H1 (cell line): ENCODE results near the gene ARHGEF12. TPM values are rescaled to one million over a fixed set of nuclear protein-coding genes. Genes with fewer than 3 reads are reported as not detected.

Experiments used
- polyA plus RNA-seq, 7 experiments: library from polyadenylated mRNA; depleted of rRNA in 3 of 7; stranded (reverse) in 5 of 7; unstranded in 2 of 7; fragments of >200 nt in 5 of 7; fragments of 200-250 nt in 2 of 7; gene quantifications; 1 replicate in 5 of 7; 2 replicates in 1 of 7; 4 replicates in 1 of 7; pipeline versions ENCODE4 v1.2.1 to v1.2.3, GENCODE V29; 2011 to 2013; ENCODE audit warnings: missing spikeins in 2 of 7, mixed read lengths in 2 of 7
- total RNA-seq: library from RNA; stranded (reverse); fragmentation: NEBNext Ultra II Directional; extraction: Animal tissue kit (Norgen Biotek cat#: 25700); gene quantifications from 2 replicates; pipeline ENCODE4 v1.2.1, GENCODE V29; 2021
- TF ChIP-seq, protein P1 (sequence below): fragments of 300-600 bp; sonication (generic); IDR thresholded peaks from 2 replicates; pipeline ENCODE4 v1.7.1; 2012; ENCODE audit warnings: low read length, moderate library complexity, mild to moderate bottlenecking, inconsistent platforms; ENCODE audit not compliant: insufficient replicate concordance

ARHGEF12 gene
- total and polyA plus RNA-seq, 2 of the 8 experiments (the other 6 are each of a cell fraction or from before 2014, with no cell fraction given): 5.1 to 33.7 TPM

- TF ChIP-seq, protein P1, sequence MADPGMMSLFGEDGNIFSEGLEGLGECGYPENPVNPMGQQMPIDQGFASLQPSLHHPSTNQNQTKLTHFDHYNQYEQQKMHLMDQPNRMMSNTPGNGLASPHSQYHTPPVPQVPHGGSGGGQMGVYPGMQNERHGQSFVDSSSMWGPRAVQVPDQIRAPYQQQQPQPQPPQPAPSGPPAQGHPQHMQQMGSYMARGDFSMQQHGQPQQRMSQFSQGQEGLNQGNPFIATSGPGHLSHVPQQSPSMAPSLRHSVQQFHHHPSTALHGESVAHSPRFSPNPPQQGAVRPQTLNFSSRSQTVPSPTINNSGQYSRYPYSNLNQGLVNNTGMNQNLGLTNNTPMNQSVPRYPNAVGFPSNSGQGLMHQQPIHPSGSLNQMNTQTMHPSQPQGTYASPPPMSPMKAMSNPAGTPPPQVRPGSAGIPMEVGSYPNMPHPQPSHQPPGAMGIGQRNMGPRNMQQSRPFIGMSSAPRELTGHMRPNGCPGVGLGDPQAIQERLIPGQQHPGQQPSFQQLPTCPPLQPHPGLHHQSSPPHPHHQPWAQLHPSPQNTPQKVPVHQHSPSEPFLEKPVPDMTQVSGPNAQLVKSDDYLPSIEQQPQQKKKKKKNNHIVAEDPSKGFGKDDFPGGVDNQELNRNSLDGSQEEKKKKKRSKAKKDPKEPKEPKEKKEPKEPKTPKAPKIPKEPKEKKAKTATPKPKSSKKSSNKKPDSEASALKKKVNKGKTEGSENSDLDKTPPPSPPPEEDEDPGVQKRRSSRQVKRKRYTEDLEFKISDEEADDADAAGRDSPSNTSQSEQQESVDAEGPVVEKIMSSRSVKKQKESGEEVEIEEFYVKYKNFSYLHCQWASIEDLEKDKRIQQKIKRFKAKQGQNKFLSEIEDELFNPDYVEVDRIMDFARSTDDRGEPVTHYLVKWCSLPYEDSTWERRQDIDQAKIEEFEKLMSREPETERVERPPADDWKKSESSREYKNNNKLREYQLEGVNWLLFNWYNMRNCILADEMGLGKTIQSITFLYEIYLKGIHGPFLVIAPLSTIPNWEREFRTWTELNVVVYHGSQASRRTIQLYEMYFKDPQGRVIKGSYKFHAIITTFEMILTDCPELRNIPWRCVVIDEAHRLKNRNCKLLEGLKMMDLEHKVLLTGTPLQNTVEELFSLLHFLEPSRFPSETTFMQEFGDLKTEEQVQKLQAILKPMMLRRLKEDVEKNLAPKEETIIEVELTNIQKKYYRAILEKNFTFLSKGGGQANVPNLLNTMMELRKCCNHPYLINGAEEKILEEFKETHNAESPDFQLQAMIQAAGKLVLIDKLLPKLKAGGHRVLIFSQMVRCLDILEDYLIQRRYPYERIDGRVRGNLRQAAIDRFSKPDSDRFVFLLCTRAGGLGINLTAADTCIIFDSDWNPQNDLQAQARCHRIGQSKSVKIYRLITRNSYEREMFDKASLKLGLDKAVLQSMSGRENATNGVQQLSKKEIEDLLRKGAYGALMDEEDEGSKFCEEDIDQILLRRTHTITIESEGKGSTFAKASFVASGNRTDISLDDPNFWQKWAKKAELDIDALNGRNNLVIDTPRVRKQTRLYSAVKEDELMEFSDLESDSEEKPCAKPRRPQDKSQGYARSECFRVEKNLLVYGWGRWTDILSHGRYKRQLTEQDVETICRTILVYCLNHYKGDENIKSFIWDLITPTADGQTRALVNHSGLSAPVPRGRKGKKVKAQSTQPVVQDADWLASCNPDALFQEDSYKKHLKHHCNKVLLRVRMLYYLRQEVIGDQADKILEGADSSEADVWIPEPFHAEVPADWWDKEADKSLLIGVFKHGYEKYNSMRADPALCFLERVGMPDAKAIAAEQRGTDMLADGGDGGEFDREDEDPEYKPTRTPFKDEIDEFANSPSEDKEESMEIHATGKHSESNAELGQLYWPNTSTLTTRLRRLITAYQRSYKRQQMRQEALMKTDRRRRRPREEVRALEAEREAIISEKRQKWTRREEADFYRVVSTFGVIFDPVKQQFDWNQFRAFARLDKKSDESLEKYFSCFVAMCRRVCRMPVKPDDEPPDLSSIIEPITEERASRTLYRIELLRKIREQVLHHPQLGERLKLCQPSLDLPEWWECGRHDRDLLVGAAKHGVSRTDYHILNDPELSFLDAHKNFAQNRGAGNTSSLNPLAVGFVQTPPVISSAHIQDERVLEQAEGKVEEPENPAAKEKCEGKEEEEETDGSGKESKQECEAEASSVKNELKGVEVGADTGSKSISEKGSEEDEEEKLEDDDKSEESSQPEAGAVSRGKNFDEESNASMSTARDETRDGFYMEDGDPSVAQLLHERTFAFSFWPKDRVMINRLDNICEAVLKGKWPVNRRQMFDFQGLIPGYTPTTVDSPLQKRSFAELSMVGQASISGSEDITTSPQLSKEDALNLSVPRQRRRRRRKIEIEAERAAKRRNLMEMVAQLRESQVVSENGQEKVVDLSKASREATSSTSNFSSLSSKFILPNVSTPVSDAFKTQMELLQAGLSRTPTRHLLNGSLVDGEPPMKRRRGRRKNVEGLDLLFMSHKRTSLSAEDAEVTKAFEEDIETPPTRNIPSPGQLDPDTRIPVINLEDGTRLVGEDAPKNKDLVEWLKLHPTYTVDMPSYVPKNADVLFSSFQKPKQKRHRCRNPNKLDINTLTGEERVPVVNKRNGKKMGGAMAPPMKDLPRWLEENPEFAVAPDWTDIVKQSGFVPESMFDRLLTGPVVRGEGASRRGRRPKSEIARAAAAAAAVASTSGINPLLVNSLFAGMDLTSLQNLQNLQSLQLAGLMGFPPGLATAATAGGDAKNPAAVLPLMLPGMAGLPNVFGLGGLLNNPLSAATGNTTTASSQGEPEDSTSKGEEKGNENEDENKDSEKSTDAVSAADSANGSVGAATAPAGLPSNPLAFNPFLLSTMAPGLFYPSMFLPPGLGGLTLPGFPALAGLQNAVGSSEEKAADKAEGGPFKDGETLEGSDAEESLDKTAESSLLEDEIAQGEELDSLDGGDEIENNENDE: no peak
- TF ChIP-seq, all 59 proteins: peak for 0
Observed at GRCh38 chr11:120330045-120330444, 6.2 kb upstream of the ARHGEF12 start (continued).
